CD4-positive, alpha-beta T cell treated with Interferon alpha-2 for 1 hour (primary cell): ENCODE results near the gene HIGD1A.
A peak's percentile ranks its signal among the peaks of the same experiment; 100 is the strongest.
"Not testable (repeated sequence)": the region's sequence is repeated elsewhere in the genome, so short reads cannot be mapped to it uniquely, and the experiment has no call there.

Experiments
- DNase-seq, 2 donors: peaks; one replicate each; pipeline ENCODE4 v3.0.0-alpha.2; 2020 to 2022

Gene HIGD1A

GRCh38 chr3:42827654-42828053 lies 23.4 kb upstream of the HIGD1A start:
- DNase-seq, result no peak

- no peak for DNase-seq
These were observed 22.7 kb upstream of the HIGD1A start for GRCh38 chr3:42827023-42827422.

- no peak for DNase-seq
These were observed 21.9 kb upstream of the HIGD1A start for GRCh38 chr3:42826141-42826540.

DNA sequence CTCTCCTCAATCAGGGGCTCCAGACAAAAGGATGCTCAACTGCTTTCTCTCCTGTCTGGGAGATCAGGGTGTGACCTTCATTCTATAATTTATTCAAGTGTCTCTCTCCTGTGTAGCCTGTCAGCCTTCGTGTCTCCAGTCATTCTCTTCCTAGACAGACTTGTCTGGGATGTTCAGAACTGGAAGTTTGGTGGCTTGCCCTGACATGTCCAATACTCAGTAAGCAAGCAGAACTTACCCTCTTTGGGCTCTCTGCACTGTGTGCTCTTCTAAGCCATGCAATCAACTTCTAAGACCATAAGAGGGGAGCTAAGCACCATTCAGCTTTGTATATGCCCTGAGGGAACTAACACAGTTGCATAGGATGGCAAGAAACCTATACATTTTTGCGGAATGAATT lies 19.1 kb upstream of the HIGD1A start:
- DNase-seq, result no peak

- DNase-seq, result no peak
These were observed 18.5 kb upstream of the HIGD1A start for GRCh38 chr3:42822828-42823227.

DNA sequence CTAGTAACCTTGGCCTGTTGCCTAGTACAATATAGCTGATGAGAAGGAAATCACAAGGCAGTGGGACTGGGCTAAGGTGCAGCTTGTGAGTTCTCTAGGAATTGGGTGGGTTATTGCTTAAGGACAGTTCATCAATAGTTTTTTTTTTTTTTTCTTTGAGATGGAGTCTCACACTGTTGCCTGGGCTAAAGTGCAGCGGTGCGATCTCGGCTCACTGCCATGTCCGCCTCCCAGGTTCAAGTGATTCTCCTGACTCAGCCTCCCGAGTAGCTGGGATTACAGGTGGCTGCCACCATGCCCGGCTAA lies 16.4 kb upstream of the HIGD1A start:
- DNase-seq, result no peak

DNA sequence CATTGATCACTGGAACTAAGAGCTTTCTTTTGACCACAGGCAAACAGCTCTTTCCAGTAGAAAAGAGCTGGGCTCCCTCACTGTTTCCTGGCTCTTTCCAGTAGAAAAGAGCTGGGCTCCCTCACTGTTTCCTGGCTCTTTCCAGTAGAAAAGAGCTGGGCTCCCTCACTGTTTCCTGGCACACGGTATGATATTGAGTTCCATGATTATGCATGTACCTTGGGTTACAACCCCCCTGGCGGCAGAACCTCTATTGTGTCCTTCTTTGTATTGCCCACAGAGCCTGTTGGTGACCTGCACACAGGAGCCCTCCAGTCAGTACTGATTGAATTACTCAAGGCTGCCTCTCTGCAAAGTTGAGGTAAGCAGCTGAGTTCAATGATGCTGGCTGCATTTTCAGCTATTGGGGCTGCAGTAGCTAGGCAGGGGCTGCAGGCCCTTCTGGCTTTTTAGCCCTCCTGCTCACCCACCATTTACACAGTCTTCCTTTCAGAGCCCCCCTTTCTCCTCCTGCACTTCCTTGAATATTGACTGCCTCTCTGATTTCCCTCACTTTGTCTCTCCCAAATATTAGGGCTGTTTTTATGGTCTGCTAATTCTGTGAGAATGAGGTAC lies 15.2 kb upstream of the HIGD1A start:
- no peak for DNase-seq

GRCh38 chr3:42815826-42816225 lies 11.5 kb upstream of the HIGD1A start:
- no peak for DNase-seq

GRCh38 chr3:42814914-42815507 lies 10.7 kb upstream of the HIGD1A start:
- DNase-seq, result no peak

DNA sequence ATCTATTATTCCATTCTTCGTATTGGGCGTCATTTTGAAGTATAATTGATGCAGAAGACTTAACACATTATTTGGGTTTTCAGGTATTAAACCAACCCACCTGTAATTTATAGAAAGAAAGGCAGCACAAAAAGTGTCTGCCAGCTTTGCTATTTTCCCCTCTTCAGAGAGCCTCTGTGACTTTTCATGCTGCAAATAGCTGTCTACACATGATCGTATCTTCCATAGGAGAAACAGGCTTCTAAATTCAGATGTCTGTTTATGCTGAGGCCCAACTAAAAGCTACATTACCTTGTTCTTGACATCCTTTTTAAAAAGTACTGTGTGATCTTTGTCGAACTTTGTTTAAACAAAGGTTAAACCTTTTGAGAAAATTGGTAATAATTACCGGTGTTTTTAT lies 10.0 kb upstream of the HIGD1A start:
- no peak for DNase-seq

GRCh38 chr3:42811118-42811883 lies 7.0 kb upstream of the HIGD1A start:
- not testable (repeated sequence) for DNase-seq

DNA sequence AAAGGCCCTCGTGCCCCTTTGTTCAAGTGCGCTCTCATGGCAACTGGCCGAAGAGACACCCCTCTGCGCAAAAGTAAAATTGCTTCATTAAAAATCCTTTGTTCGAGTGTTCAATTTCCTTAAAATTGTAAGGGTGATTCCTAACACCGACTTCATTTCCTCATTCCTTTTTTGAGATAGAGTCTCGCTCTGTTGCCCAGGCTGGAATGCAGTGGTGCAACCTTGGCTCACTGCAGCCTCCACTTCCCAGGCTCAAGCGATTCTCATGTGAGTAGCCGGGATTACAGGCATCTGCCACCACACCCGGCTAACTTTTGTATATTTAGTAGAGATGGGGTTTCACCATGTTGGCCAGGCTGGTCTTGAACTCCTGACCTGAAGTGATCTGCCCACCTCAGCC lies 6.4 kb upstream of the HIGD1A start:
- not testable (repeated sequence) for DNase-seq

DNA sequence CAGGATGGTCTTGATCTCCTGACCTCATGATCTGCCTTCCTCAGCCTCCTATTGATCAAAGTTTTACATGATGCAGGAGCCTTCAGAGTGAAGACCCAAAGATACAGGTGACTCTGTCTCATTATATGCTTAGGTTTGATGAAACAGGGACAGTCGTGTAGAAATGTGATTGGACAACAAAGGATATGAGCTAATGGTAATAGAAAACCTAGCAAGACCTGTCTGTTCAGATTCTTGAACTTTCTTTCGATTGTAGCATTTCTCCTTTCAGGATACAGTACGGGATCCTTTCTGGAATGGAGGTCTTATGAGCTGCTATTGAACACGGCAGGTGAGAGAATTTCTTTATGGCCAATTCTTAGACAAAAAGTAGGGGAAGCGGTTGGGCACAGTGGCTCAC lies 4.9 kb upstream of the HIGD1A start, which contains the start of gene ACKR2:
Gene ACKR2, plus strand, starts transcription at position 244 of the 400 bp plus-strand sequence. CDS start 55,058 bp downstream, outside the sequence.
- DNase-seq, result no peak

DNA sequence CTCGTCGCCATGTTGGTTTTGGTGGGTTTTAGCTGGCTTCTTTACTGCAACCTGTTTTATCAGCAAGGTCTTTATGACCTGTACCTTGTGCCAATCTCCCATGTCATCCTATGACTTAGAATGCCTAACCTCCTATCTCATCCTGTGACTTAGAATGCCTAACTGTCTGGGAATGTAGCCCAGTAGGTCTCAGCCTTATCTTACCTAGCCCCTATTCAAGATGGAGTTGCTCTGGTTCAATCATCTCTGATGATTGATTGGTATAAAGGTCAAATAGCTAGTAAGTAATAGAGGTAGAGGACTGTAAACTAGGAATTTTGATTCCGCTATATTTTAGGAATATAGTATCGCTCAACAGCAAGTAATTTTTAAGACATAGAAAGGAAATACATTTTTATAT lies 3.6 kb upstream of the HIGD1A start:
- DNase-seq, result no peak

DNA sequence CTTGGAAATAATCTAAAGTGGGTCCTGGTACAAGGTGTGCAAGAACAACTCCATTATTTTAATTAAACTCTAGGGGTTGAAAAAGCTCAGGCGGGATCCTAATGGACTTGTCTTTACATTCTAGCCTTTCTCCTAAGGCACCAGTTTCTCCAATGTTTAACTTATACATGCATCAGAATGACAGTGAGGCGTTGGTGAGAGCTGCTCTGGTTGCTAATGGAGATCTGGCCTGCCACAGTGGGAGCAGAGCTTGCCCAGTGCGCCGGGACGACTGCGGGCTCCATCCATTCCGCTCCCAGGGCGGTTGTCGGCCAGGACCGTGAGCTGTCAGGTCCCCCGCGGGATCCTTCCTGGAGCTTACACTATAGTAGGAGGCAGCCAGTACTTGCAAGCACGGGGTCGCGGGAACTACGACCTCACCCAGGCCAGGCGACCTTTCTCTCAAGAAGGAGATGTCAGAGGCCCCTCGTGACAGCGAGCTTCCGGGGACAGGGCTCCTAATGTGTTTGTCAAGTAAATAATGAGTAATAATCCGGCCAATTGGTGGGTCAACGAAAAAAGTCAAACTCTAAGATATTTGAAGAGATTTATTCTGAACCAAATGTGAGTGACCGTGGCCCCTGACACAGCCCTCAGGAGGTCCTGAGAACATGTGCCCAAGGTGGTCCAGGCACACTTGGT lies 991 bp upstream of the HIGD1A start:
- DNase-seq, result no peak

DNA sequence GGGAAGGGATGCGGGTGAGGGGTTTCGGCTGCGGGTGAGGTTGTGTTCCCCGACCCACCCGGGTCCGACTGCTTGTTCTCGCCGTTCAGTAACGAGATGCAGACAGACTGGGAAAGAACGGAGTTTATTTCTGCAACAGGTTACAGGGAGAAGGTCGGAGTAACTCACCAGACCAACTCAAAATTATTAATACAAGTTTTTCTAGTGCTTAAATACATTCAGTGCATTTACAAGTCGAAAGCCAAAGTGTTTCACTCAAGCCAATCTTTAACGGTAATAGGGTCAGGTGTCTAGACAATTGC lies 492 bp upstream of the HIGD1A start:
- DNase-seq, result no peak

- DNase-seq, result peak; percentile 3 to 41
These were observed 730 bp downstream of the HIGD1A start for GRCh38 chr3:42803414-42804105.

DNA sequence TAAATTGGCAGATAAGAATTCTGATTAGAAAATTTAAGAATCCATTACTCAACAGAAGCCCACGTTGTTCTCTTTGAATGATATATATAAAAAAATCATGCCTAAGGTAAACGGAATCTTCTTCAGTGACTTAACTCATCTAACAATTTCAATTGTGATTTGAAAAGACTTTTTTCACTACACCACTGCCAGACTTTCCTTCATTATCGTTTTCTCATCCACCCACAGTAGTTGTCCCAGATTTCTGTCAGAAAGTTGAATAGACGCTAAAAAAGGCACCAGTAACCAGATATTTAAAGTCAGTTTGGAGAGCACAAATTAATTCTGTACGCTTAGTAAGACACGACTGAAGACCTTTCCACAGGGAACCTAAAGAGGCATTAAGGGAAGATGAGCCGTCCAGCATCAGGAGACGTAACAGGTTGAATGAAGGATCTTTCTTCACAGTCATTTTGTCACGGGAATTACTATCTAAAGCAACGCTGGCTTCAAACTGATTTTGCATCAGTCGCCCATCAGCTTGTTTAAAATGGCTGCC lies 1.3 kb downstream of the HIGD1A start:
- DNase-seq, result no peak

- DNase-seq, result no peak
These were observed 2.5 kb downstream of the HIGD1A start for GRCh38 chr3:42801784-42802183.

DNA sequence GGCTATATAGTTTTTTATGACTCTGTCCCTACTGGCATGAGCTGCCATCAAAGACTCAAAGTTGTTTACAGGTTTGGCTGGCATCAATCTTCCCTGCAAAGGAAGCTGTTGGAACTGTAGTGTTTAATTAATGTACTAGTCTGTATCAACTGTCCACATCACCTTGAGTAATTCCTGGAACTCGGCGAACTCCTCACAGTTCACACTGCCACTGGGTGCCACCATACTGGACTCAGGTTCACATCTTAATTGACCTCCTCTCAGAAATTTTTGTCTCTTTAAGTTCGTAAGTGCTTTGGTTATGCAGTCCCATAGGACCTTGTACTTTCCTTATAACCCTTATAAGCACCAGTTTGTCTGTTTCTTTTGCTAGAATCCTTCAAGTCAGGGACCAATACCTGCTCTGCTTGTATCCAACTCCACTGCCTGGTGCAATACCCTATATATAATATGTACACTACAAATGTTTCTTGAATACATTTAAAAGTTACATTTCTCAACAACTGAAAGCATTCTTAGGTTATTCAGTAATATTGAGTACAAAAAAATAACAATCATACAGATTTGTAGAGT lies 3.2 kb downstream of the HIGD1A start:
- DNase-seq, result no peak

- no peak for DNase-seq
These were observed 4.0 kb downstream of the HIGD1A start for GRCh38 chr3:42800251-42800650.

GRCh38 chr3:42799376-42799775 lies 4.9 kb downstream of the HIGD1A start:
- DNase-seq, result no peak
